ENCODE results near the gene BTNL9.
"Not testable (repeated sequence)": the region's sequence is repeated elsewhere in the genome, so short reads cannot be mapped to it uniquely, and the experiment has no call there.

BTNL9 gene

DNA sequence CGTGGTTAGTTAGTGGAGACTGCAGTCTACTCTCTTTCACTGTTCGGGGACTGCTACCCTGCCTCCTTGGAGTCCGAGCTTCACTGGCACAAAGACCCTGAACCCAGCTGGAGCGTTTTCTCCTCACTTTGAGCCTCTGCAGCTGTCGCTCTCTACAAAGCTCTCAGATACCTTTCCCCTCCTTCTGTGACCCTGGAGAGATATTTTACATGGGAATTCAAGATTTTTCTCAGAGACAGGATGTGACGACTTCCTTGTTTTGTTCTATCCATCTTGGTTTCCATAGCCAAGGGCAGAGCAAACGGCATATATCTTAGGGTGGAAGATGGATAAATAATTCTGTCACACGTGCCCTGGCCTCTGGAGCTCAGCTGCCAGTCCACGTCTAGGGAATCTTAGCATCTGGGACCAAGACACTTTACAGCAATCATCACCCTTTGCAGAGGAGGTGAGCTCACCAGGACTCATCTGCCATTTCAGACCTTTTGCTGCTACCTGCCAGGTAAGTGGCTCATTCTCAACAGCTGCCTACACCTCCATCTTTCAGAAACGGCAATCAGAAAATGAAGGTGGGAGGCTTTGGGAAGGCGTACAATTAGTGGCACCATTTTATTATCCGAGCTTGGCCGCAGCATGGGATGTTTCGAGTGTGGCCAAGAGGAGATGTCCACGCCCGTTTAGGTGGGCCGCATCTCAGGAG lies at the start of gene BTNL9:
BTNL9 (plus strand) TSS at position 336 of the 700 bp plus-strand sequence. CDS start 5,224 bp downstream, outside the sequence.
- TF ChIP-seq, protein P1, sequence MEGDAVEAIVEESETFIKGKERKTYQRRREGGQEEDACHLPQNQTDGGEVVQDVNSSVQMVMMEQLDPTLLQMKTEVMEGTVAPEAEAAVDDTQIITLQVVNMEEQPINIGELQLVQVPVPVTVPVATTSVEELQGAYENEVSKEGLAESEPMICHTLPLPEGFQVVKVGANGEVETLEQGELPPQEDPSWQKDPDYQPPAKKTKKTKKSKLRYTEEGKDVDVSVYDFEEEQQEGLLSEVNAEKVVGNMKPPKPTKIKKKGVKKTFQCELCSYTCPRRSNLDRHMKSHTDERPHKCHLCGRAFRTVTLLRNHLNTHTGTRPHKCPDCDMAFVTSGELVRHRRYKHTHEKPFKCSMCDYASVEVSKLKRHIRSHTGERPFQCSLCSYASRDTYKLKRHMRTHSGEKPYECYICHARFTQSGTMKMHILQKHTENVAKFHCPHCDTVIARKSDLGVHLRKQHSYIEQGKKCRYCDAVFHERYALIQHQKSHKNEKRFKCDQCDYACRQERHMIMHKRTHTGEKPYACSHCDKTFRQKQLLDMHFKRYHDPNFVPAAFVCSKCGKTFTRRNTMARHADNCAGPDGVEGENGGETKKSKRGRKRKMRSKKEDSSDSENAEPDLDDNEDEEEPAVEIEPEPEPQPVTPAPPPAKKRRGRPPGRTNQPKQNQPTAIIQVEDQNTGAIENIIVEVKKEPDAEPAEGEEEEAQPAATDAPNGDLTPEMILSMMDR (IDR thresholded peaks at IDR 0.05; ENCODE audit: insufficient read depth, low read depth, low read length, missing control alignments) = no peak
- no peak within 1 kb of the TSS for H3K4me3 ChIP-seq (ENCODE audit: low read depth, low read length)
- DNase-seq (ENCODE audit: low read depth) = no peak

DNA sequence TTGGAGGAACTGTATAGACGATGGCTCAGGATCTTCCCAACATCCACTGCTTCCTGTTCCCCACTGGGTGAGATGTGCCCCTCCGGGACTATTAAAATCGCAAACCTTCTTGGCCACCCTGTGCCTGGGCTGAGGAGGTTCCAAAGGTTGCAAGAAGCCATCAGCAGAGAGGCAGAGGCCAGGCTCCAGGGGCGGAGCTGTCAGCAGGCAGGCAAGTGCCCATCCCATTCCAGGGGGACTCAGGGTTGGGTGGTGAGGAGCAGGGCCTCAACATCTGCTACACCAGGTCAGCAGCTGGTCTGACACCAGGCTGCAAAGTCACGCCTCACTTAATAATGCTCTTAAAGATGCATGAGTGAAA lies 49.2 kb upstream of the BTNL9 start:
- no peak for DNase-seq (ENCODE audit: low read depth)
- no peak overlapping the region for H3K4me3 ChIP-seq (ENCODE audit: low read depth, low read length)
- TF ChIP-seq, protein P1 (IDR thresholded peaks at IDR 0.05; ENCODE audit: insufficient read depth, low read depth, low read length, missing control alignments) = no peak

DNA sequence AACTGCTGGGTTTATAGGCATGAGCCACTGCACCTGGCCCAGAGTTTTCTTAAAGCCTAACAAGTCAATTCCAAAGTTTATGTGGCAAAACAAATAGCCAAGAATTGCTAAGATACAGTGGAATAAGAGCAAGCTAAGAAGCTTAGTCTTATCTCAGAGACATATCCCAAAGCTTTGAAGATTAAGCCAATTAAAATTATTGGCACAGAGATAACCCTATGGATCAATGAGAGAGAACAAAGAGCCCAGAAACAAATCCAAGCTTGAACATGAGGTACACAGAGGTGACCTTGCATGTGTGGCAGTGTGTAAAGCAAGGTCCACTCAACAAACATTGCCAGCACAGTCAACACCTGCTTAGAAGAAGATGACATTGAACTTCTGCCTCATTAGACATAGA lies 38.1 kb upstream of the BTNL9 start:
- TF ChIP-seq, protein P1 (IDR thresholded peaks at IDR 0.05; ENCODE audit: insufficient read depth, low read depth, low read length, missing control alignments) = no peak
- H3K4me3 ChIP-seq (ENCODE audit: low read depth, low read length) = no peak overlapping the region
- no peak for DNase-seq (ENCODE audit: low read depth)

DNA sequence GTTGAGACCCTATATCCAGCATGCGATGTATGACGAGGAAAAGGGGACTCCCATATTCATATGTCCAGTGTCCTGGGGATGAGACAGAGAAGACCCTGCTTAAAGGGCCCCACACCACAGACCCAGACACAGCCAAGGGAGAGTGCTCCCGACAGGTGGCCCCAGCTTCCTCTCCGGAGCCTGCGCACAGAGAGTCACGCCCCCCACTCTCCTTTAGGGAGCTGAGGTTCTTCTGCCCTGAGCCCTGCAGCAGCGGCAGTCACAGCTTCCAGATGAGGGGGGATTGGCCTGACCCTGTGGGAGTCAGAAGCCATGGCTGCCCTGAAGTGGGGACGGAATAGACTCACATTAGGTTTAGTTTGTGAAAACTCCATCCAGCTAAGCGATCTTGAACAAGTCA lies 34.3 kb upstream of the BTNL9 start:
- DNase-seq (ENCODE audit: low read depth) = no peak
- TF ChIP-seq, protein P1 (IDR thresholded peaks at IDR 0.05; ENCODE audit: insufficient read depth, low read depth, low read length, missing control alignments) = no peak
- no peak overlapping the region for H3K4me3 ChIP-seq (ENCODE audit: low read depth, low read length)

DNA sequence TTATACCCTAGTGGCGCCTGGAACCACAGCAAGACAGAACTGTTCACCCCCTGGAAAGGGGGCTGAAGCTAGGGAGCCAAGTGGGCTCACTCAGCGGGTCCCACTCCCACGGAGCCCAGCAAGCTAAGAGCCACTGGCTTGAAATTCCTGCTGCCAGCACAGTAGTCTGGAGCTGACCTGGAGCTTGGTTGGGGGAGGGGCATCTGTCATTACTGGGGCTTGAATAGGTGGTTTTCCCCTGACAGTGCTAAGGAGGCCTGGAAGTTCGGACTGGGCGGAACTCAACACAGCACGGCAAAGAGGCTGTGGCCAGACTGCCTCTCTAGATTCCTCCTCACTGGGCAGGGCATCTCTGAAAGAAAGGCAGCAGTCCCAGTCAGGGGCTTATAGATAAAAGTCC lies 31.9 kb upstream of the BTNL9 start:
- no peak overlapping the region for H3K4me3 ChIP-seq (ENCODE audit: low read depth, low read length)
- DNase-seq (ENCODE audit: low read depth) = no peak

DNA sequence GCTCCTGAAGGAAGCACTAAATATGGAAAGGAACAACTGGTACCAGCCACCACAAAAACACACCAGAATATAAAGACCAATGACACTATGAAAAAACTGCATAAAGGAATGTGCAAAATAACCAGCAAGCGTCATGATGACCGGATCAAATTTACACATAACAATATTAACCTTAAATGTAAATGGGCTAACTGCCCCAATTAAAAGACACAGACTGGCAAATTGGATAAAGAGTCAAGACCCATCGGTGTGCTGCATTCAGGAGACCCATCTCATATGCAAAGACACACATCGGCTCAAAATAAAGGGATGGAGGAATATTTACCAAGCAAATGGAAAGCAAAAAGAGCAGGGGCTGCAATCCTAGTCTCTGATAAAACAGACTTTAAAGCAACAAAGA lies 30.0 kb upstream of the BTNL9 start:
- not testable (repeated sequence) for H3K4me3 ChIP-seq (ENCODE audit: low read depth, low read length); DNase-seq (ENCODE audit: low read depth)

More for the DNA sequence above, 31.9 kb upstream of the BTNL9 start:
- TF ChIP-seq, protein P1 (IDR thresholded peaks at IDR 0.05; ENCODE audit: insufficient read depth, low read depth, low read length, missing control alignments) = no peak

DNA sequence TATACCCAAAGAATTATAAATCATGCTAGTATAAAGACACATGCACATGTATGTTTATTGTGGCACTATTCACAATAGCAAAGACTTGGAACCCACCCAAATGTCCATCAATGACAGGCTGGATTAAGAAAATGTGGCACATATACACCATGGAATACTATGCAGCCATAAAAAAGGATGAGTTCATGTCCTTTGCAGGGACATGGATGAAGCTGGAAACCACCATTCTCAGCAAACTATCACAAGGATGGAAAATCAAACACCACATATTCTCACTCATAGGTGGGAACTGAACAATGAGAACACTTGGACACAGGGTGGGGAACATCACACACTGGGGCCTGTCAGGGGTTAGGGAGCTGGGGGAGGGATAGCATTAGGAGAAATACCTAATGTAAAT lies 25.4 kb upstream of the BTNL9 start:
- not testable (repeated sequence) for H3K4me3 ChIP-seq (ENCODE audit: low read depth, low read length); DNase-seq (ENCODE audit: low read depth)

DNA sequence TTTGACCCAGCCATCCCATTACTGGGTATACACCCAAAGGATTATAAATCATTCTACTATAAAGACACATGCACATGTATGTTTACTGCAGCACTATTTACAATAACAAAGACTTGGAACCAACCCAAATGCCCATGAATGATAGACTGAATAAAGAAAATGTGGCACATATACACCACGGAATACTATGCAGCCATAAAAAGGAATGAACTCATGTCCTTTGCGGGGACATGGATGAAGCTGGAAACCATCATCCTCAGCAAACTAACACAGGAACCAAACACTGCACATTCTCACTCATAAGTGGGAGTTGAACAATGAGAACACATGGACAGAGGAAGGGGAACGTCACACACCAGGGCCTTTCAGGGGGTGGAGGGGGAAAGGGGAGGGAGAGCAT lies 22.6 kb upstream of the BTNL9 start:
- not testable (repeated sequence) for DNase-seq (ENCODE audit: low read depth); H3K4me3 ChIP-seq (ENCODE audit: low read depth, low read length)

Data from GM12865 (cell line).